Measurements from ENCODE around the gene SDK1.

GRCh38 chr7:3844540-3845151, 543.6 kb downstream of the SDK1 start:
- TF ChIP-seq USF2 (IDR thresholded peaks at IDR 0.05; ENCODE audit: borderline replicate concordance, low read depth, low read length) (no peak), E4F1 (IDR thresholded peaks at IDR 0.05; ENCODE audit: borderline replicate concordance, partially characterized antibody) (no peak), ZNF687 (IDR thresholded peaks at IDR 0.05) (no peak)

Data from GM12878 (cell line).